GM03348 (cell line): ENCODE results near the gene ETS2.
"Not testable (repeated sequence)": the region's sequence is repeated elsewhere in the genome, so short reads cannot be mapped to it uniquely, and the experiment has no call there.

Experiments
- DNase-seq: peaks from one replicate; pipeline ENCODE4 v3.0.0; 2012; ENCODE audit warnings: low spot score

The ETS2 gene

GRCh38 chr21:38818325-38818723 is 12.6 kb downstream of the ETS2 start:
- DNase-seq = no peak

DNA sequence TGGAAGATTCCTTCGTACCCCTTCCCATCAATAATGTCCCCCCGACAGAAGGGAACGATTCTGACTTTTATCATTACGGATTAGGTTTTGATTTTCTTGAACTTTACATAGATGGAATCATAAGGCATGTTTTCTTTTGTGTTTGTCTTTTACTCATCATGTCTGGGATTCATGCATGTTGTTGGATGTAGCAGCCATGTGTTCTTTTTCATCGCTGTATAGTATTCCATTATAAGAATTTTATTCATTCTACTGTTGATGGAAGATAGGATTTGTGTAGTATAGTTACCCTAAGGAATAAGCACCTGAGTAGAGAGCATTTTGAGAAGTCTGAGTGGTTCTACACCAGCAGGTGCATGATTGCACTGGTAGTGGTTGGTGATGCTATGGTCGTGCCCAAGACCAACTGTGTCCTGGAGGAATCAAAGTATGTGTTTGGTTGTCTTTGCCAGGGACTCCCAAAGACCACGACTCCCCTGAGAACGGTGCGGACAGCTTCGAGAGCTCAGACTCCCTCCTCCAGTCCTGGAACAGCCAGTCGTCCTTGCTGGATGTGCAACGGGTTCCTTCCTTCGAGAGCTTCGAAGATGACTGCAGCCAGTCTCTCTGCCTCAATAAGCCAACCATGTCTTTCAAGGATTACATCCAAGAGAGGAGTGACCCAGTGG is 13.5 kb downstream of the ETS2 start:
- no peak for DNase-seq

DNA sequence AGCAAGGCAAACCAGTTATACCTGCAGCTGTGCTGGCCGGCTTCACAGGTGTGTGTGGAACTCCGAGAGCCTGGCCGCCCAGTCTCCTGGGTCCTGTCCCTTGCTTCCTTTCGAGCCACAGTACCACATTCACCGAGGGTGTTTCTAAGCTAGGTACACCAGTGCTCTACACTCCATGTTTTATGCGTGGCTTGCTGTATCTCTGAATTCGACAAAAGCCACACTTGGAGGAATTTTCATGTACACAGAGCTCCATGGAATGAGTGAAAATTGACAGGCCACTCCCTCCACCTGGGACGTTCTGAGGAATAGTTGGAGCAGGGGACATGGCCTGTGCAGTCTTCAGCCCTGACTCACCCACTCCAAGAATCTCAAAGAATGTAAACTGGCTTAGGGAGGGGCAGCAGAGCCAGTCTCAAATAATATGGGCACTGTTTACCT is 14.0 kb downstream of the ETS2 start:
- DNase-seq = peak; percentile 72

DNA sequence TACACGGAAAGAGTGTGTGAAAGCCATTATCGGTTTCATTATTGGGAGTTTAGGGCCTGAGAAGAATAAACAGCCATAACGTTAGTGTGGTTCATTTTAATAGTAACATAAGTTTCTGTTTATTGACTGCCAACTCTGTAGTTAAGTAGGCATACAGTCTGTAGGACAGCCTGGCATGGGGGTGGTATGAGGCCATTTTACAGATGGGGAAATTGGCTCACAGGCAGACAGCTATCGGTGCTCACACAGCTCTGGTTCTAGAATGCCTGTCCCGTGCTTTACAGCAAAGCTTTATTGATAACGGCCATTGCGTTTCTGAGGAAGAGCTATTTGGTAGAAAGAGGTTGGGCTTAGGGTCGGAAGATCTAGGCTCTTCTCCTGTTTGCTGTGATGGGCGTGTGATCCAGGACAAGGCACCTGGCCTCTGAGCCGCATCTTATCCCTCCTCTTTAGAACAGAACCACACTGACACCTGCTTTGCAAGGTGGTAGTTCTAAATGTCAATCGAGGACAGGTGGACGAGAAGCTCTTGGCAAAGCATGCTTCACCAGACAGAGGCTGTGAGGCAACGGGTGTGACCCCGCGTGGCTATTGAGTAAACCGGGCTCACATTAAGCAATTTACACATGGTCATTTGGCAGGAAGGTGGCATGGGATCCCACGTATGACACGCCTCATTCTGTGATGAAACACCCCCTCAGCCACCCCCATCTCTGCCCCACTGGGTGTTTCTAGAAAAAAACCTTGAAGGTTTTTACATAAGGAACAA is 14.9 kb downstream of the ETS2 start:
- DNase-seq = no peak

DNA sequence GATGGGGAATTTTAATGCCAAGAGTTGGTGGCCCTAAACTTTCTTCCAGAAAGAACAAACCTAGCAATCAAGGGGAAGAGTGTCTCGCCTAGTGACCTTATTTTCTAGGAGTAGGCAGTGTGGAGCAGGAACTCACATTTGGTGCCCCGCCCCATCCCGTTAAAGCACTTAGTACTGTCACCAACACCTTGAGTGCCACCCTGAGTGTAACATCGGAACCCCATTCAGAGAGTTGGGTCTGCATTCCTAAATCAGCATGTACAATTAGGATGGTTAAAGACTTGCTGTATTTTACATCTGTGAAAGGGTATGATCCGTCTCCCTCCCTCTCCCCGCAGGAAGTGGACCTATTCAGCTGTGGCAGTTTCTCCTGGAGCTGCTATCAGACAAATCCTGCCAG is 15.5 kb downstream of the ETS2 start:
- DNase-seq = no peak

DNA sequence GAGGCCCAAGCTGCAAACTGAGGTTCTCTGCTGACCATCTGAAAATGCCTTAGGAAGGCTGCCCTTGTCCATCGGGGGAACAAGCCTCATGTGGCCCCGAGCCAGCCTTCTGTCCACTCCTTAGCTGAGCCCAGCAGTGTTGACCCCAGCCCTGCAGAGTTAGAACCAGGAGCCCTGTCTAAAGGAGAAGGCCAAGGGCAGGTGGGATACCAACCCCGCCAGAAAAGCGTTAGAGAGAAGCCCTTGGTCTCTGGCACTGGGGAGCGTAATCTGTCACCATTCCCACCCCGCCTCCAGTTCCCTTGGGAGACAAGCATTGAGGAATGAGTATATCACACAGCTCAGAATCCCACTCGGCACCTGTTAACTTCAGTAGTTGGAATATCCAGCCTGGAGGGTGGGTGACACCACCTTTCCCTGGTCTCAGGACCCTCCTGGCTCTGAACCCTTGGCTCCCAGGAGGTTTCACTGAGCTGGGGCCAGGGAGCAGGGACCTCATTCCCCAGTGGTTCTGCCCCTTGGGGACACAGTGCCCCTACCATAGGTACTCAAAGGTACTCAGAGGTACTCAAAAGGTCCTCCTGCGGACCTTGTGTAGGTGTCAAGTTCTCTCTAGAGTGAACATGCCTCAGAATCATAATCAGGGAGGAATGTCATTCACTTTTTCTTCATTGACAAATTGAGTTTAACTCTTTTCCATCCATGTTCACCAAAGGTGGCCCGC is 16.4 kb downstream of the ETS2 start:
- DNase-seq = no peak

DNA sequence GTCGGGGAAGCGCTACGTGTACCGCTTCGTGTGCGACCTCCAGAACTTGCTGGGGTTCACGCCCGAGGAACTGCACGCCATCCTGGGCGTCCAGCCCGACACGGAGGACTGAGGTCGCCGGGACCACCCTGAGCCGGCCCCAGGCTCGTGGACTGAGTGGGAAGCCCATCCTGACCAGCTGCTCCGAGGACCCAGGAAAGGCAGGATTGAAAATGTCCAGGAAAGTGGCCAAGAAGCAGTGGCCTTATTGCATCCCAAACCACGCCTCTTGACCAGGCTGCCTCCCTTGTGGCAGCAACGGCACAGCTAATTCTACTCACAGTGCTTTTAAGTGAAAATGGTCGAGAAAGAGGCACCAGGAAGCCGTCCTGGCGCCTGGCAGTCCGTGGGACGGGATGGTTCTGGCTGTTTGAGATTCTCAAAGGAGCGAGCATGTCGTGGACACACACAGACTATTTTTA is 17.1 kb downstream of the ETS2 start:
- no peak for DNase-seq

GRCh38 chr21:38823737-38824123 is 18.0 kb downstream of the ETS2 start:
- DNase-seq = no peak

GRCh38 chr21:38824124-38824822 is 18.5 kb downstream of the ETS2 start:
- DNase-seq = peak; percentile 48

GRCh38 chr21:38825269-38825668 is 19.5 kb downstream of the ETS2 start:
- no peak for DNase-seq

- DNase-seq = no peak
Measured at GRCh38 chr21:38825921-38826320, 20.2 kb downstream of the ETS2 start.

DNA sequence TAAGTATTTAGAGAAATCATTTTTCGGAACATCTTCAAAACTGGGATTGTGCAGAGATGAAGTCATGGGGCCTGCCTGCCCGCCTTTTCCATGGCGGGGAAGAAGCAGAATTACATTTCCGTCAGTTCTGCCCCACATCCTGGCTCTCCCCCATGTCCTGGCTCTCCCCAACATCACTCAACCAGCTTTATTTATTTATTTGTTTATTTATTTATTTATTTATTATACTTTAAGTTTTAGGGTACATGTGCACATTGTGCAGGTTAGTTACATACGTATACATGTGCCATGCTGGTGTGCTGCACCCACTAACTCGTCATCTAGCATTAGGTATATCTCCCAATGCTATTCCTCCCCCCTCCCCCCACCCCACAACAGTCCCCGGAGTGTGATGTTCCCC is 22.4 kb downstream of the ETS2 start:
- DNase-seq = not testable (repeated sequence)

- no peak for DNase-seq
Measured at GRCh38 chr21:38830671-38831525, 25.2 kb downstream of the ETS2 start.

GRCh38 chr21:38831526-38832467 is 26.1 kb downstream of the ETS2 start:
- DNase-seq = peak; percentile 88

DNA sequence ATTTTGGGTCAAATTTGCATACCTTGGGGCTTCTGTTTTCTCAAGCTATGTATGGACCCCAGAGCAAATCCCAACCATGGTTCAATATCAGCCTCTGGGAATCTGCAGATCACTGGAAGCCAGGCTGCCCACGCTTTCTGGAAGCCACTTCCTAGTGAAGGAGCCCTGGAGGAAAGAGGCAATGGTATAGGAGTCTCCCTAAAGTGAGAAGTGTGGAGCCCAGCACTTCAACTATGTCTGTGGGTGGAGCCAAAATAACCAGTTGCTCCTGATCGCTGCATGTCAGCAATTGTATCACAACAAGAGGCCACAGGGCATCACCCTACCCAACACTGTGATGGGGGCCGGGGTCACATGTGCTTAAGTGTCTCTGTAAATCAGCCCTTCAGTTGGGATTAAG is 26.9 kb downstream of the ETS2 start:
- no peak for DNase-seq

- no peak for DNase-seq
Measured at GRCh38 chr21:38833117-38833516, 27.4 kb downstream of the ETS2 start.

- DNase-seq = no peak
Measured at GRCh38 chr21:38834725-38835124, 29.0 kb downstream of the ETS2 start.

- DNase-seq = no peak
Measured at GRCh38 chr21:38837806-38838461, 32.2 kb downstream of the ETS2 start.

DNA sequence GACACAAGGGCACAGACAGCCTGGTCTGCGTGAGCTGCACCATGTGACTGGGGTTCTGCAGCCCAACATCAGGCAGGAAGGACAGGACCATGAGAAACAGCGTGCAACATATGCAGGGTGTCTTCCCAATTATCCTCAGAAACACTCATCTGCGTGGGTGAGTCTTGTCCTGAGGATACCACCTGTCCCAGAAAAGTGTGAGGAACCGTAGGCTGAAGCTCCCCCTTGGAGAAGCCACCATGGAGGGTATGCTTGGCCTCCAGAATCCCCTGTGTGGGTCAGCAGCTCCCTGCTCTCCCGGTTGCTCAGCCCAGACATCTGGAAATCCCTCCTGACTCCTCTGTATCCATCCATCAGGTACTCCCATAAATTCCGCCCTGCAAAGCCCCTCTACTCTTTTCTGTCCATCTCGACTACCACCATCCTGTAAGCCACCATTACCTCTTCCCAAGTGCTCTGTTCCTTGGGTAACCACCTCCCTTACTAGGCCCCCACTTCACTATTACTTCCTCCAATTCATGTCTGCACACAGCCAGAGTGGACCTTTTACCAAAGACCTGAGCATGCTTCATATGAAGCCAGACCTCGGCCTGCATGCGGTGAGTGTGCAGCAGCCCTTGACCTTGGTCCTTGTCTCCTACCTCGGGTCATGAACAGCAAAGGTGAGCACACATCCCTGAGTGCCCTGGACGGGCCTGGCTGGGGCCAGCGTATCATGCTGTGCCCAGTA is 33.0 kb downstream of the ETS2 start:
- no peak for DNase-seq
